Left renal cortex interstitium (tissue), 4 donors: Measurements from ENCODE around the gene PTPN21. TPM values are rescaled to one million over a fixed set of nuclear protein-coding genes. Genes with fewer than 3 reads are reported as not detected.
A peak's percentile ranks its signal among the peaks of the same experiment; 100 is the strongest.

Source experiments
- DNase-seq, 4 donors: peaks; one replicate each; pipeline ENCODE4 v3.0.0-alpha.2; 2013; ENCODE audit warnings: low read depth in 4 of 4, low spot score in 2 of 4, missing footprints in 1 of 4
- polyA plus RNA-seq, 4 donors: library from polyadenylated mRNA; unstranded; fragments of 120-200 nt; gene quantifications; one replicate each; pipeline ENCODE4 v1.2.1, GENCODE V29; 2013; ENCODE audit not compliant: insufficient read length in 4 of 4

PTPN21 gene
- polyA plus RNA-seq, 4 donors, result 37.2 to 40.2 (median 38.8) TPM

DNA sequence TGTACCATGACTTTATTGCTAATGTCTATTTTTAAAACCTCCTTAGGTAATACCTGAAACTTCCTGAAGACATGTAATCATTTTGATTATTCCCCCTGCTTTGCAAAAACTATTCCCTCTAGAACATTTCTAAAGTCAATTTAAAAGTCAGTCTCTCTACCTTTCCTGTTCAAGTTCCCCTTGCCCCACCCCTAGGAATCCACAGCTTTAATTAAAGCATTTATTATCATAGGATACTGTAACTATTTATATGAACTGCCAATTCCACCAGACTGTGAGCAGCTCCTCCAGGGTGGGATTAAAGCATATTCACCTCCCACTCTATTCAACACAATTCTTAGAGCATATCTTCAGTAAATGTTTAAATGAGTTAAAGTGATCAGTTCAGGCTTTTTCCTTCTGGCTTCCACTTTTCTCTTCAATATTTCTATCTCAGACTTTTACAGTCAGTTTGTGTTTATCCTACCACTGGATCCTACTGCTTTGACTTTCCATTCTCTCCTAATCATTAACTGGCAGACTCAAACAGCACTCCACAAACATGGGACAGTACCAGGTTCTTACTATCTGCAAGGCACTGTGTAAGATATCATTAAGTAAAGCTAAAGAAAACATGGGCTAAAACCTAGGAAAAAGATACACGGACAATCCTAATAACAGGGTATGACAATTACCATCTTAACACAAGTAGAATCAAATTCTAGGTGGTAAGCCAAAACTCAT, 39.1 kb downstream of the PTPN21 start:
- no peak for DNase-seq

DNA sequence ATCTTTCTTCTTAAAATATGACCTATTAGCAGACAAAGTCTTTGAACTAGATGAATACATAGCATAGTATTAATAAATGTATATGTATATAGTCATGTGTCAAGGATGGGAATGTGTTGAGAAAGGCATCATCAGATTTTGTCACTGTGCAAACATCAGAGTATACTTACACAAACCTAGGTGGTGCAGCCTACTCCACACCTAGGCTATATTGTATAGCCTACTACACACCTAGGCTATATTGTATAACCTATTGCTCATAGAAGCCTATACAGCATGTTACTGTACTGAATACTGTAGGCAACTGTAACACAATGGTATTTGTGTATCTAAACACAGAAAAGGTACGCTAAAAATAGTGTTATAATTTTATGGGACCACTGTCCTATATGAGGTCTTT, 47.6 kb downstream of the PTPN21 start:
- DNase-seq, result no peak

DNA sequence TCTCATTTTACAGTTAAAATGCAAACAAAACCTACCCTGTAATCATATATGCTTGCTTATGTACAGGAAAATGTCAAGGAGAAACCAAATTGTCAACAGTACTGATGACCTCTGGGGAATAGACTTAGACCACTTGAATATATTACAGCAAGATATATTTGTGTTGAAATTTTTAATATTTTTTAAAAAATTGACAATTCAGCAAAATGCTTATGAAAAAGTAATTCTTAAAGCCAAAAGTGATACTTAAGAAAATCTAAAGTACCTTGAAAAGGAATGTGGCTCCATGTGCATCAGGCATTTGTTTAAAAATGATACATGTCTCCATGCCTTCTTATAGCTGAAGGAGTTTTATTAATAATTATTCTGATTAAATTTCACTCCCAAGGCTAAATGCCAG, 49.2 kb downstream of the PTPN21 start:
- DNase-seq, result no peak

DNA sequence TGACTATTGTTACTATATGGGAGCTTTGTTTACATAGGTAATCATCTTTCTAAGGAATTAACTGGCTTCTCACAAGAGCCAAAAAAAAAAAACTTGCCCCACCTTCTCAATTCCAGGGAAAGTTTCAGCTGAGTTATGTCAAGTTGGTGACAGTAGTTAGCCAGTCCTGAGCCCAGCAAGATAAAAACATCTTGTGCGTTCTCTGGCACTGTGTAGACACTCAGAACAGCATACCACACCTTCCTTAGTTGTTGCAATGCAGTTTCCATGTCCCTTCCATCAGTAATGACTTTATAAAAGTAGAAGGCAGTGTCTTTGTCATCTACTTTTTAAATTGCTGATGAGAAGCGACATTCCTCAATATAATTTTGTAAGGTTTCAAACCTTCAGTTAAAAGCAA, 50.2 kb downstream of the PTPN21 start:
- DNase-seq, result no peak

DNA sequence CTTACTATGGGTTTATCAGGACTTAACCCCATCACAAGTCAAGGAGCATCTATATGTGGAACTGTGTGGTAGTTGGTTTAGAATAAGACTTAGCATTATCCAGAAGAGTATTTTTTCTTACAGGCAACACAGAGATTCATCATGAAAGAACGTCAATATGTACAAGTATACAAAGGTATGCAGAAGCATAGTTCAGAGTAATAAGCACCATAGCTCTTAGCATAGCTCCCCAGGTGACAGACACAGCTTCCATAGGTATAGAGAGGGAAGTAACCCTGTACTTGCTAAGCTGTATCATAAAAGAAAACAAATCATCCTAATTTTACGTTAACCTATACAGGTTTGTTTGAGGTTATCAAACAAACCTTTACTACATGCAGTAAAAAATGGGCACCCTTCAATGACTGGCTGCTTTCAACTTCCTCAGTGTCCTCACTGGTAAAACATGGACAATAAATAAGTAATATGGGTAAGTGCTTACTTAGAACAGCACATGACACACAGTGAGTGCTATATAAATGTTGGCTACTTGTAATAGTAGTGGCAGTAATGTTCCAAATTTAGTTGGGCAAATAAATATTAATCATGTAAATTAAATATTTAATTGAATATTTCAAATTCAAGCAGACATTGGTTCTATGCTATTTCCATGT, 50.9 kb downstream of the PTPN21 start:
- no peak for DNase-seq

DNA sequence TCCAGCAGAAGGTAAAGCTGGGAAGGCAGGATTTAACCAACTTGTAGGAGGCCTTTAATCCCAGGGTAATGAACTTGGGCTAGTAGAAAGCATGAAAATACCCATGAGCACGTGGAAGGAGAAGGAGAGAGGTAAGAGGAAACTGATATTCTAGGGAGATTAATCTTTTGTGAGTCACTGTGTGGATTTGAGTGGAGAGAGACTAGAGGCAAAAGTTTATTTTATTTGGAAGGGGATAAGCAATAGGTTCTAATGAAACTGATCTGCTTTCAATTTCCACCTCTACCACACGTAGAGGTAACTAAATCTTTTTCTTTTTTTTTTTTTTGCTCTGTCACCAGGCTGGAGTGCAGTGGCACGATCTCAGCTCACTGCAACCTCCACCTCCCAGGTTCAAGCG, 52.1 kb downstream of the PTPN21 start:
- no peak for DNase-seq

DNA sequence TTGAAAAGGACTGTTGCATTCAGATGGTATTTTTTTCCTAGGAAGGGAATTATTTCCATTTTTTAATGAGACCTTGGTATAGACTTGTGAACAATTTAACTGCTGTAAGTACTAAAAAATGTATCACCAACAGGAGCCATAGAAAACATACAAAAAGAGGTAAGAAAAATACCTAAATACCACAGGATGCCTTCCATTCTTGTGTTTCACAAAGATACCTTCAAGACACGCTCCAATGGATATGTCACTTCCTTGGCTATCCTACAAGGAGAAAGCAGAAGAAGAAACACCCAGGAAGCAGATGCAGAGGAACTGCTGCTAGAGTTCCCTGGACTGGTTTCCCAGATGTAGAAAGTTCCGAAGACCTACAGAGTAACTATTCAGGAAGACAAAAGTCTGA, 54.2 kb downstream of the PTPN21 start:
- no peak for DNase-seq

DNA sequence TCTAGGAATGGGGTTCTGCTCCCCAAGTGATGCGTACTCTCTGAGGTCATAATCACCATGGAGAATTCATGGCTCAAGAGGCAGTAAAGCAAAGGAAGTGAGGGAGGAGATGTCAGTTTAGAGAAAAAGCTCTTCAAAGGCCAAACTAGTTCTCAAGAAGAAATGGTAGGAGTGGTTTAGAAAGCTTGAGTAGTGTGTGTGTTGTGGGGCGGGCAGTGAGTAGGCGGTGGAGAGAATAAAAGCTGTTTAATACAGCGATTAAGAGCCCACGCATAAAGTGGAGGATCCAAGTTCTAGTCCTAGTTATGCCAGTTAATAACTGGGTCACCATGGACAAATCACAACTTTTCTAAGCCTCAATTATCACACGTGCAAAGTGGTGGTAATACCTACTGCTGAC, 55.6 kb downstream of the PTPN21 start:
- DNase-seq, result no peak

DNA sequence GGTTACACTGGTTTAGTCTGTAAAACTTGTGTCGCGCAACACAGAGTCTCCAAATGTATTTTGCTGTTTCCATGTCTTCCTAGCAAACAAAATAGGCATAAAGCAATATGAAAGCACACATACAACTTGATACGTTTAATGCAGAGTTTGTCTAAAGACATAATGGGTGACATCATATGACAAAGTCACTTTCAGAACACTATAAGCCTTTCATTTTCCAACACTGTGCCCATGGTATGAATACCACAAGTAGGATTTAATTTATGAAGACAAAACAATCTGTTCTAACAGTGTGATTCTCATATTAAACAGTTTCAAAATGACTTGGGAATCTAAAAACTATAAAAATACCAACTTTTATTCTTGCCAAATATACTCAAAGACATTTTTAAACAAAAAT, 58.4 kb downstream of the PTPN21 start:
- no peak for DNase-seq

DNA sequence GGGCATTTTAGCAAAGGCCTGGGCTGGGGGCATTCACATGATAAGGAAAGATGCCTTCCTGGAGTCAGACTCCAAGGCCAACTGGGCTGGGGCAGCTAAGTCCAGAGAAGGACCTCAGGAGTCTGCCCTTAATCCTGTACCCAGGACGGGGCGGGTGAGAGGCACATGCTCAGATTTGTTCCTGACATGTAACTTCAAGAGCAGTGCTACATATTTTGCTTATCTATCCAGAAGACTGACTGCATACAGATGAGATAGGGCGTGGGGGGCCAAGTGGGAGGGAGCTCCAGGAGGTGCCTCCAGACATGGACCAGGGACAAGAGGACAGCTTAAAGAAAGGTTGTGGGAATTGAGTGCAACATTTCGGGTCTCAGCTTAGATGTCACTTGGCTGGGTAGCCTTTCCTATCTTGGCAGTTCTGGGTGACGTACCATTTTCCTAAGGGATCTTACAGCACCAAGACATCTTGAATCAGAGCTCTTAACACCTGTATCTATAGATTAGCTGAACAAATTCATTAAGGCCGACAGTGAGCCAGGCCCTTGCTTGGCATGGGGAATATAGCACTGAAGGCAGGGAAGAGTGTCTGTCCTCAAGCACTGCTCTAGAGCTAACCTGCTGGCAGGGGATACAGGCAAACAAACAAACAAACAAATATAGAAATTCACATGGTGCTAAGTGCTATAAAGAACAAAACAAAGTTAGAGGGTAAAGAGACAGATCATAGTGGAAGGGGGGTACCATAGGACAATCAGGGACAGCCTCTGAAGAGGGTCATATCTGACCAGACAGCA, 61.2 kb downstream of the PTPN21 start:
- DNase-seq, result no peak

DNA sequence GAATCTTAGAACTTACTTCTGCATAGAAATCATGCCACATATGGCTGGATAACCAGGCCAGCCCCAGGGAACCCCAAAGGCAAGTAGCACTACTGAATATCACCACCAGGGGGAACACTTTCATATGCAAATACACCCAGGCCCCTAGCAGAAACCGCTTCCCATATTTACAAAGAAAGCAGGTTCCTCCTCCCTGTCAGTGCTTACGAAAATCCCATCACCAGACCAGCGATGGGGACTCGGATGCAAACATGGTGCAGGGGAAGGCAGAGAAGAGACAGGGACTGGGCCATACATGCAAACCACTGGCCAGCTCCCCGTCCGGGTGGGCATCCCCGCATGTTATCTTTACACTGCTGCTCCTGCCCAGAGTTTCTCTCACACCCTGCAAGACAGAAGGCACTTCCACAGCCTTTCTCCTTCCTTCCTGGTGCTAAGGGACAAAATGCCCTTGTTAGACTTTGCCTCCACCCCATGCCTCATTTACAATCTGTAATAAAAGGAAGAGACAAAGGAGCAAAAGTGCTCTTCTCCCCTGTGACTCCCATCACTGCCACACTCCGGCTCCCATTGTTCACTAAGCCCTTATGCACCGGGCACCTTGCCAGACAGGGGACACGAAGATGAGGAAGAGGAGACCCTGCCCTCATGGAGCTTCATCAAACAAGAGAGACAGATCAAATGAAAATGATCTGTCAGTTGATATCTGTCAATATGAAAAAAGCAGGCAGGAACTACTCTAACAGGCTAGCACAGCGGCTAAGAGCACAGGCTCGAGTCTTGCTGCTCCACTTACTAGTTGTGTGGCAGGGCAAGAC, 62.3 kb downstream of the PTPN21 start:
- peak in 3 of 4 donors; percentile 29 to 57 (median 53) for DNase-seq

DNA sequence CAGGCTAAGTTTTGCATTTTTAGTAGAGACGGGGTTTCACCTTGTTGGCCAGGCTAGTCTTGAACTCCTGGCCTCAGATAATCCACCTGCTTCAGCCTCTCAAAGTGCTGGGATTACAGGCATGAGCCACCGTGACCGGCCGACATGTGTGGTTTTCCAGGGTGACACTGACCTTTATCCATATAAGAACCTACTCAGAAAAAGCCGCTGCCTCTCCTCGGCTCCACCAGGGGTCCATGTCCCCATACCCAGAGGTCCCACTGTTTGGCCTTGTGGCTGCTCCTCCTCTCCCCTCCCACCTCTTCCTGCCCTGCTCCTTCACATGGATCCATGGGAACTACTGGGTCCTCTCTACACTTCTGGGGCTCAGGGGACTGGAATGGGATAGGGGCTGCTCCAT, 64.6 kb downstream of the PTPN21 start:
- DNase-seq, result no peak

DNA sequence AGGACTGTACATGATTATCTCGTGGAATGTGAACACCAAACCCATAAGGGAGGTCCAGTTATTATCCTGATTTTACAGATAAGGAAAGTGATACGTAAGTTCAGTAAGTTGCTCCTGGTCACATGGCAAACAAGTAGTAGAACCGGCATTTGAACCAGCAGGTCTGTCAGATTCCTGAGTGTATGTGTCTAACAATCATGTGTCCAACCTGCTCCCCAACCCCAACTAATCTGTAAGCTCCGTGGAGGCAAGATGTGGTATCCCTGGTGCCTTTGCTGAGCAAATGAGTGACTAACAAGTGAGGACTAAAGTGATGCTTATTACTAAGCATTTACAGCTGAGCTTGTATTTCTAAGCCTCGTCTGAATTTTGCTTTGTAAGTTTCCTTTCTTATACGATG, 65.9 kb downstream of the PTPN21 start:
- DNase-seq, result no peak

DNA sequence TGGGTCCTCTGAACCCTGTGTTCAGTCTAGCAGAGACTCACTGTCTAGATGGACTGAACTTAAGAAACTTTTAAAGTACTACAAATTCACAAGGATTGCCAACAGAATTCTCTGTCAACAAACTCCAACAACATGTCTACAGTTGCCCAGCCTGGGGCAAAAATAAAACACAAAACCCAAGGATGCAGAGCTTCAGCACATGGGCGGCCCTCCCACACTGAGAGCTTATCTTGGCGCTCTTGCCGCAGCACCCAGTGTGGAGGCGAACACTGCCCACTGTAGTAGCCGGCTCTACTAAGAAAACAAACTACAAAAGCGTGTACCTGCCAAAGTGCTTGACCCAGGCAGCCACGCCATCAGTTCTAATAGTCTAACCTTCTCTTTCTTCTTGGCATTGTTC, 66.7 kb downstream of the PTPN21 start:
- DNase-seq, result no peak

DNA sequence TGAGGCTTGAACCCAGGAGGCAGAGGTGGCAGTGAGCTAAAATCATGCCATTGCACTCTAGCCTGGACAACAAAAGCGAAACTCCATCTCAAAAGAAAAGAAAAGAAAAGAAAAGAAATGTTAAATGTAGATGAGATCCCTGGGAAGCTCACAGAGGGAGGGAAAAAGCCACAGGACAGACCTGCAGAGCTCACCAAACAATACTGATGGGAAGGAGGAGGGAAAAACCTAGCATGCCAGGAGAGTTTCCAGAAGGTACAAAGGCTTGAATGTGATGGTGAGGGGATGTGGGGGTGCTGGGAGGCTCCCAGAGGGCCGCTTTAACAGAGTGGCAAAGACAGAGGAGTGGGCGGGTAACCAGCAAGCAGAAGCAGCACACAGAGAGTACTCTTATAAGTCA, 72.3 kb downstream of the PTPN21 start:
- DNase-seq, result no peak

DNA sequence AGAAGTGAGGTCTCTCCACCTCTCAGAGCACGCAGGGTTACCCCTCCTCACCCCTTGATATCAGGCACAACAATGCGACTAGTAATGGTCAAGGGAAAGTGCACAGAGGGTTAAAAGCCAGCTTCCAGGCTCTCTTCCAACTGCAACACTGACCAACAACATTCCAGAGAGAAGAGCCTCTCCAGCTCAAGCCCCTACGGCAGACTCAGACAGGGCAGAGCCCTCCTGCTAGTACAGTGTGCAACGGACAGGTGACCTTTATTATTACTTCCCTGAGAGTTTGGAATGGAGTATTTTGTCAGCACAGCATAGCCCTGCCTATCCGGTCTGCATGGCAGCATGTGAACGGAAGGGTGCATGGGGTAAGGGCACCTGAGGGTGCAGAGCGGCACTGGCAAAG, 73.0 kb downstream of the PTPN21 start:
- no peak for DNase-seq

DNA sequence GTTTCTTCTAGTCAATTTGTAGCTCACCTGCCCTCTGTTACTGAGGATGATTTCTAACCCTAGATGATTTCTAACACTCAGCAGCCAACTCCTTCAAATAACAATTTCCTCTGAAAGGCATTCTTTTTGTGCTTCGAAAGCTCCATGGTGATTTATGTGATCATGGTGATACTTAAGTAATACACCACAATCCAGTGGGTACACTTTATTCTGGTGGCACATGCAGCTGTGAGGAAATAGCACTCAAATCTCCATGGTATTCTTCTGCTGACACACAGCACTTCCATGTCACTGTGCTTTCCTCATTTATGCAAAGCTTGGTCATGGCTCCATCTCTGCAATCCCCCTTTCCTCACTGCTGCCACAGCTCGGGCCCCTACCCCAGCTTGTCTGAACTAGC, 73.7 kb downstream of the PTPN21 start:
- DNase-seq, result no peak

DNA sequence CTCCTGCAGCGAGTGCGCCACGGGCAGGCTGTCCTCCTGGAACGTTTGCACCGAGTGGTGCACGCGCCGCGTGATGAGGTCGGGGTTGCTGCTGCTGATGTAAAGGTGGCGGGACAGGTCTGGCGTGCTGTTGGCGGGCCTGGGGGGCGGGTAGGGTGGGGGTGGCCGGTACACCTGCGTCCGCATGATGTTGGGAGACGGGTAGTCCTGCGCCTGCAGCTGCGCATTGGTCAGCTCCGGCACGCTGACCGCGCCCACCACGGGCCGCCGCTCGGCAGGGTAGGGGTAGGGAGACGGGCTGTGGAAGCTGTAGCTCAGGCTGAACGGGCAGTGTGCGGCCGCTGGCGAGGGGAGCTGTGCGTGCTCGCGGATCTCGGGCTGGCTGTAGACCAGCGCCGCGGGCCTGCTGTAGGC, 75.2 kb downstream of the PTPN21 start:
- no peak for DNase-seq

DNA sequence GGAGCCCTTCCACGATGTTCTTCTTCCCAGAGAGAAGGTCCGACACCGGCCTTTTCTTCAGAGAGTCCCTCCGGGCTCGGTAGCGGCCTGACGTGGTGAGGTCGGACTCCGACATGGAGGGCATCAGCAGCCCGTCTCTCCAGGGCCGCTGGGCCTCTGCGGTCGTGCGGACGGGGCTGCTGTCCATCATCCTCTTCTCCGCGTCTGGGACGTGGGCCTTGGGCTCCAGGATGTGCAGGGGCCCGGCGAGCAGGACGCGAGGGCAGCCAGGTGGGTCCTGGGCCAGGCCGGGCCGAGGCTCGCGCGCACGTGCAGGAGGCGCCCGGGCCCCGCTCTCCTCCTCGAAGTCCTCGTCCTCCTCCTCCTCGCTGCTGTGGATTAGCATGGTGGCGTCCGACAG, 75.9 kb downstream of the PTPN21 start:
- DNase-seq, result no peak

DNA sequence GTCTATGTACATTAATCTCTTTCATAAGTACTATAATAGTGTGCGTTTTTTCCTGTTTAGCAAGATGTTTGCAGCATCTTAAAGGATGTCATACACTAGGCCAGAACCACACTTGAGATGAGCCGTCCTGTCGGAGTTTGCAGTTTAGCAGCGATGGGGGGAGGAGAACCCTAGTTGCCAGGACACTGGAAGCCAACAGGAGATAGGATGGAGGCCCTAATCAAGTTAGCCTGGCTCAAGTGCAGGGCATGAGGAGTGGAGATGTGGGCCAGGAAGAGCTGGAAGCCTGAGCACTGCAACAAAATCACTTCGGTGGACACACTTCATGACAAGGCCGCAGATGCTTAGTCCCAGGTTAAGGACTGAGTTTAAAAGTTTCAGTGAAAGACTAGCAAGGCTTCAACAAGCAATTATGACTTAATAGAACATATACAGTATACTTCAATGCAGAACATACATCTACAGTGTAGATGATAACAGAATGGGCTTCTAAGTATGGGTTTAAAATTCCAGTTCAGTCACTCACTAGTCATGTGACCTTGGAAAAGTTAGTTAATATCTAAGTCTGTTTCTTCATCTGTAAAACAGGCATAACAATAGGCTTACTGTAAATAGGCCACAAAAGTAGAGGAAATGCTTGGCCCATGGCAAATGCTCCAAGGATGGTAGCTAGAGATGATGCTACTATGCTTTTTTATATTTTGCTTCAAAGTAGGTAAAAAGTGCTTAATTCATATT, 77.1 kb downstream of the PTPN21 start:
- DNase-seq, result no peak
